Thyroid gland (tissue), 4 donors: ENCODE results near the gene FBXO5. TPM values are rescaled to one million over a fixed set of nuclear protein-coding genes. Genes with fewer than 3 reads are reported as not detected.

ENCODE experiments used
- DNase-seq, 2 donors: peaks; one replicate each; pipeline ENCODE4 v3.0.0-alpha.2; 2019
- H3K27ac ChIP-seq, 3 donors: fragments of 200-600 bp; sonication (generic); 1 replicate in 2 of 3; 2 replicates in 1 of 3; pipeline ENCODE4 v1.5.1; 2016 to 2019; ENCODE audit warnings: mild to moderate bottlenecking in 1 of 3, moderate library complexity in 1 of 3
- H3K27me3 ChIP-seq: fragments of 200-600 bp; sonication (generic); one replicate; pipeline ENCODE4 v1.5.1; 2019
- H3K36me3 ChIP-seq, 2 donors: fragments of 200-600 bp; sonication (generic); one replicate each; pipeline ENCODE4 v1.5.1; 2016 to 2019
- H3K4me1 ChIP-seq, 2 donors: fragments of 200-600 bp; sonication (generic); one replicate each; pipeline ENCODE4 v1.5.1; 2017 to 2019
- H3K4me3 ChIP-seq, 3 donors: fragments of 200-600 bp; sonication (generic); replicated peaks in 1 of 3; 1 replicate in 2 of 3; 2 replicates in 1 of 3; pipeline ENCODE4 v1.5.1; 2016; ENCODE audit warnings: mild to moderate bottlenecking in 1 of 3
- H3K9me3 ChIP-seq: fragments of 200-600 bp; sonication (generic); one replicate; pipeline ENCODE4 v1.5.1; 2017
- POLR2A ChIP-seq, 2 donors: fragments of 450-650 bp; IDR thresholded peaks; one replicate each; pipeline ENCODE4 v1.6.1; 2017; ENCODE audit warnings: antibody characterized with exemption in 2 of 2, mild to moderate bottlenecking in 2 of 2, moderate library complexity in 1 of 2
- WGBS, 2 donors: methylation state at CpG; one replicate each; pipeline ENCODE4 v1.1.5; 2017; 5-methylcytosine and 5-hydroxymethylcytosine counted together
- intact Hi-C: fragments of 100-400 bp; cut with DNase I; formaldehyde crosslinking; loops from one replicate; pipeline ENCODE4 v1.15.1; 2023
- total RNA-seq, 4 donors: library from RNA; depleted of rRNA; stranded (reverse); fragments of >200 nt; gene quantifications; one replicate each; pipeline ENCODE4 v1.2.3, GENCODE V29; 2016
- TF ChIP-seq, protein P1 (sequence below), 6 experiments: fragments of 200-600 bp in 3 of 6; fragments of 450-650 bp in 3 of 6; sonication (generic) in 3 of 6; IDR thresholded peaks; one replicate each; pipeline ENCODE4 v1.5.1; 2016 to 2019; ENCODE audit warnings: antibody characterized with exemption in 6 of 6, mild to moderate bottlenecking in 2 of 6, inconsistent platforms in 1 of 6, moderate library complexity in 1 of 6

Gene FBXO5, protein sequence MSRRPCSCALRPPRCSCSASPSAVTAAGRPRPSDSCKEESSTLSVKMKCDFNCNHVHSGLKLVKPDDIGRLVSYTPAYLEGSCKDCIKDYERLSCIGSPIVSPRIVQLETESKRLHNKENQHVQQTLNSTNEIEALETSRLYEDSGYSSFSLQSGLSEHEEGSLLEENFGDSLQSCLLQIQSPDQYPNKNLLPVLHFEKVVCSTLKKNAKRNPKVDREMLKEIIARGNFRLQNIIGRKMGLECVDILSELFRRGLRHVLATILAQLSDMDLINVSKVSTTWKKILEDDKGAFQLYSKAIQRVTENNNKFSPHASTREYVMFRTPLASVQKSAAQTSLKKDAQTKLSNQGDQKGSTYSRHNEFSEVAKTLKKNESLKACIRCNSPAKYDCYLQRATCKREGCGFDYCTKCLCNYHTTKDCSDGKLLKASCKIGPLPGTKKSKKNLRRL
- 1 to 10 TPM; 5.6 to 7.4 (median 6.2) TPM for total RNA-seq

DNA sequence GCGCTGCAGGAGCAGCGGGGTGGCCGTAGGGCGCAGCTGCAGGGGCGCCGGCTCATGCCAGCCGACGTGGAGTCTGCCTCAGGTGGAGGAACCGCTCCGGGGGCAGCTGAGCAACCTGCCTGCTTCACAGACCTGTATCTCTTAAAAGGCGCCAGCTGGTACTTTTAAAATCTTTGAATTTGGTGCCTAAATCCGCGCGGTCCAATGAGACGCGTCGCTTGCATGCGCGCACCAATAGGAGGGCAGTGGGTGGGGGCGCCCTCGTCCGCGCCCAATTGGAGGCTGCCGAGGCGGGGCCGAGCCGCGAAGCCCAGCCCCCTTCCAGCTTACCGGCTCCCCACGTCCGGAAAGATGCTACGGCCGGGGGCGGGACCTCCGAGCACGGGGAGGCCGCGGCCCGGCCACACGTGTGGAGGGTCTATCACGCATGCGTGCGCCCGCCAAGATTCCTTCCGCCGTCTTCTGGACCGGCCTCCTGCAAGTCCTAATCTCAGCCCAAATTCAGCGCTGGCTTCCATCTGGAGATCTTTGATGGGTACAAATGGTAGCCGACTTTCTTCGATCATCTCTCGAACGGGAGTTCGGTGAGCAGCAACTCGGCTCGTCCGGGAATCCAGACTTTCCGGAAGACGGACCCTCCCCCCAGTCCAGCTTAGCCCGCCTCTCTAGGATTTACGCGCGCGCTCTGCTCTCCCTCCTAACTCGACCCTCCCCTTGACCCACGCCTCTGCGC is at the start of gene FBXO5:
Gene FBXO5 (minus strand): TSS at position 138 of the 733 bp plus-strand sequence. CDS start 82 bp downstream, at position 56.
- Histone ChIP-seq H3K4me1 (peaks cover 14 to 16% of the 10 kb centered on the region in 2 donors), H3K9me3 (no peaks in the 10 kb centered on the region), H3K27me3 (no peaks in the 10 kb centered on the region), H3K4me3 (peak within 1 kb of the TSS; percentile 37 to 70 (median 50)), H3K36me3 (peaks cover 0 to 2% of the 10 kb centered on the region in 2 donors), H3K27ac (peak within 1 kb of the TSS; percentile 66 to 89 (median 70))
- no peak for TF ChIP-seq POLR2A (IDR thresholded peaks at IDR 0.05)
- intact Hi-C loops: no loop called here
- DNase-seq: peak; percentile 98 to 99
- 0% methylated on average over 15 to 36 of the region's 66 CpGs for WGBS, 2 donors

DNA sequence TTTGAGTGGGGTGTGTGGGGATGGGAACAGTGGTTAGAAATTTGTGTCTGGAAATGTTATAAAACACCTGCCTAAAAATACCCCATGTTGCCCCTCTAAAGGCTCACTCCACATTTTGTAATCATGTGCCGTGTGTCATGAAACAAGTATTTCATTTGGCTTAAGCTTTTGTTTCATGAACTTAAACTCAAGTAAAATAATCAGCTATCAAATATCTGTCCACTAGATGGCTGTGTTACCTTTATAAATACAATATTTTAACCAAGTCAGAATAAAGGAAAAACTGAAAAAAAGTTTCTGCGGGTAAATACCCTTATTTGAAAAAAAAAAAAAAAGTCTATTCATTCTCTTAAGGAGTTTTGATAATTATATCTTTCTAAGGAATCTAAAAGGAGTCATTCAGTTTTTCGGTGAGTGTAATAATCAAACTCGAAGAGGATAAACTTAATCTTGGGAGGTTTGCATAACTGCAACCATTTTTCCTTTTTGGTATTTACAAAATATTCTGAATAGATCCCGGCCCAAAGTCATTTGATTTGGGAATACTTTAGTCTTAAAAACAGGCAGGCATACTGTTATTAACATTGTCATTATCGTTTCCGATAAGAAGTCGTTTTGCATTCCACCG is 49.5 kb upstream of the FBXO5 start:
- H3K36me3 ChIP-seq: no peaks in the 10 kb centered on the region
- 57 to 64% methylated on average over 9 of the region's 9 CpGs for WGBS, 2 donors
- intact Hi-C loops: loop anchor here (5.0 kb wide), 1 partner anchor 520 kb away; no protein-coding TSS in a partner anchor
- no peaks in the 10 kb centered on the region for H3K9me3 ChIP-seq
- no peak for DNase-seq
- no peaks in the 10 kb centered on the region for H3K27me3 ChIP-seq
- no peak for TF ChIP-seq POLR2A (IDR thresholded peaks at IDR 0.05)
- TF ChIP-seq, protein P1, sequence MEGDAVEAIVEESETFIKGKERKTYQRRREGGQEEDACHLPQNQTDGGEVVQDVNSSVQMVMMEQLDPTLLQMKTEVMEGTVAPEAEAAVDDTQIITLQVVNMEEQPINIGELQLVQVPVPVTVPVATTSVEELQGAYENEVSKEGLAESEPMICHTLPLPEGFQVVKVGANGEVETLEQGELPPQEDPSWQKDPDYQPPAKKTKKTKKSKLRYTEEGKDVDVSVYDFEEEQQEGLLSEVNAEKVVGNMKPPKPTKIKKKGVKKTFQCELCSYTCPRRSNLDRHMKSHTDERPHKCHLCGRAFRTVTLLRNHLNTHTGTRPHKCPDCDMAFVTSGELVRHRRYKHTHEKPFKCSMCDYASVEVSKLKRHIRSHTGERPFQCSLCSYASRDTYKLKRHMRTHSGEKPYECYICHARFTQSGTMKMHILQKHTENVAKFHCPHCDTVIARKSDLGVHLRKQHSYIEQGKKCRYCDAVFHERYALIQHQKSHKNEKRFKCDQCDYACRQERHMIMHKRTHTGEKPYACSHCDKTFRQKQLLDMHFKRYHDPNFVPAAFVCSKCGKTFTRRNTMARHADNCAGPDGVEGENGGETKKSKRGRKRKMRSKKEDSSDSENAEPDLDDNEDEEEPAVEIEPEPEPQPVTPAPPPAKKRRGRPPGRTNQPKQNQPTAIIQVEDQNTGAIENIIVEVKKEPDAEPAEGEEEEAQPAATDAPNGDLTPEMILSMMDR (IDR thresholded peaks at IDR 0.05): peak in 3 of 6 experiments; percentile 46 to 69 (median 58)
- H3K4me3 ChIP-seq: no peak overlapping the region
- no peaks in the 10 kb centered on the region for H3K4me1 ChIP-seq
- H3K27ac ChIP-seq: no peak overlapping the region

DNA sequence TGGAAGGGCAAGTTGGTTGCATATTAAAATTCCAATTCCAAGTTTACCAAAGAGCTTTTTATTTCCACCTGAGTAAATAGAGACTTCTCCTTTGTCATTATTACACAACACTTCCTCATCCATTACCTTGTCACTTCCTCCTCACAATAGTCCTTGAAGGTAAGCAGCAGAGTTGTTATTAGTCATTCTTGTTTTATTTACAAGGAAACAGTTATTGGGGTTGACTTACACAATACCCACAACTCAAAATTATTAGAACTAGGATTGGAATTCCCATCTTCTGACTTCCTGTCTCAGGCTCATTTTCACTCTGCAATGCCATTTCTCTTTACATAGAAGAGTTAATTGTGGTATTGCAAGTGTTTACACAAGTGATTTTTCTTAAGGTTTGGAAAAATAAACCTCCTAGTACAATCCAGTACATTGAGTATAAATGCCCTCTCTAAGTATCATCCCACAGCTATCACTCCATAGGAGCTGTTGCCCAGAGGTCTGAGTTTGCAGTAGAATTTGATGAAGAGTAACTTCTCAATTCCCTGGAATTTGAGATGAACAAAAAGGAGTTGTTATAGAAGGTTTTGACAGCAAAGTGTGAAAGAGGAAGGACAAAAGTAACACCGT is 48.6 kb upstream of the FBXO5 start:
- no peaks in the 10 kb centered on the region for H3K27me3 ChIP-seq
- H3K27ac ChIP-seq: no peak overlapping the region
- no peak for TF ChIP-seq POLR2A (IDR thresholded peaks at IDR 0.05)
- TF ChIP-seq, protein P1 (IDR thresholded peaks at IDR 0.05): no peak
- no peaks in the 10 kb centered on the region for H3K9me3 ChIP-seq
- H3K4me3 ChIP-seq: no peak overlapping the region
- no peak for DNase-seq
- intact Hi-C loops: loop anchor here (5.0 kb wide), 1 partner anchor 521 kb away; no protein-coding TSS in a partner anchor
- 59 to 60% methylated on average over 1 of the region's 1 CpG for WGBS, 2 donors
- H3K36me3 ChIP-seq: no peaks in the 10 kb centered on the region
- no peaks in the 10 kb centered on the region for H3K4me1 ChIP-seq

DNA sequence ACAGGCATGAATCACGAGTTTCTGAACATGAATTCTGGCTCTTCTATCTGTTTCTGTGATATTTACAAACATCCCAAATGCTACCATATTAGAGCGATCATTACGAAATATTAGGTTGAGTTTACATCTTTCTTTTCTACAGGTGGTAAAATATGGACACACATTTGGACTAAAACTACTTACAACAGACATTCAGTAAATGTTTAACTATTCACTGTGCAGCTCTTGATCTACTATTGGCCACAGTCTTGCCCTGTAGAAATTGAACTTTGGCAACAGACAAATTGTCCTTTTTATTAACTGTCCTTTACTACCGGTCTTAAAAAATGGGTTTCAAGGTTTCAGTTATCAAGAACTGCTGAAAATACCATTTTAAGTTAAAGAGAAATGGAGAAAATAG is 46.1 kb upstream of the FBXO5 start:
- H3K27ac ChIP-seq: no peak overlapping the region
- no peak for TF ChIP-seq POLR2A (IDR thresholded peaks at IDR 0.05)
- H3K36me3 ChIP-seq: no peaks in the 10 kb centered on the region
- WGBS, 2 donors: 93 to 94% methylated on average over 4 of the region's 4 CpGs
- no peaks in the 10 kb centered on the region for H3K9me3 ChIP-seq
- no peaks in the 10 kb centered on the region for H3K27me3 ChIP-seq
- H3K4me3 ChIP-seq: no peak overlapping the region
- DNase-seq: no peak
- H3K4me1 ChIP-seq: no peaks in the 10 kb centered on the region
- intact Hi-C loops: no loop called here

DNA sequence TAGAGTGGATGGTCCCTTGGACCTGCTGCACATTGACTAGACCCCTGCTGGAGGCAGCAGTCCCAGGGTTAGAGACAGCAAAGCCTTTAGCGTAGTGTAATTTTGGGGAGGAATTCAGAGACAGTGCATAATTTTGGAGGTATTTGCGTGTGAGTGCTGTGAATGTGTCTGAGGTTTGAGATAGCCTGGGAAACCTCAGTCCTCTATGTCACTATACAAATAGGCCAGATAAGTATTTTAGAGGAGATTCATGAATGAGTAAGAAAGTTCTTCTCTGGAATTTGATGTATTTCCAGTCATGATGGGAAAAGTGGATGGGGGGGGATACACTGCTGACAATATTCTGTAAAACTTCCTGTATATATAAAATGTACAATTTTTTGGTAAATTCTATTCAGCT is 45.4 kb upstream of the FBXO5 start:
- H3K4me1 ChIP-seq: no peaks in the 10 kb centered on the region
- no peak overlapping the region for H3K27ac ChIP-seq
- no peak for DNase-seq
- H3K27me3 ChIP-seq: no peaks in the 10 kb centered on the region
- 90 to 93% methylated on average over 2 of the region's 2 CpGs for WGBS, 2 donors
- no peaks in the 10 kb centered on the region for H3K36me3 ChIP-seq
- no peak overlapping the region for H3K4me3 ChIP-seq
- intact Hi-C loops: no loop called here
- TF ChIP-seq POLR2A (IDR thresholded peaks at IDR 0.05): no peak
- TF ChIP-seq, protein P1 (IDR thresholded peaks at IDR 0.05): no peak
- H3K9me3 ChIP-seq: no peaks in the 10 kb centered on the region
